ENCODE data around the gene ATP1B3. TPM values are rescaled to one million over a fixed set of nuclear protein-coding genes. Genes with fewer than 3 reads are reported as not detected.
"Not testable (repeated sequence)": the region's sequence is repeated elsewhere in the genome, so short reads cannot be mapped to it uniquely, and the experiment has no call there.

The ATP1B3 gene
- total RNA-seq, result 100 to 1,000 TPM; 219 to 266 (median 227) TPM

GRCh38 chr3:141876381-141876890, at the start of gene ATP1B3:
Gene ATP1B3, plus strand, starts transcription at chr3:141876643. Its CDS starts 159 bp downstream, at chr3:141876802.
- no peaks in the 10 kb centered on the region for H3K27me3 Mint-ChIP-seq (ENCODE audit: low read depth)
- H3K4me3 Mint-ChIP-seq, result peak within 1 kb of the TSS; percentile 94
- peaks cover 42% of the 10 kb centered on the region for H3K4me1 Mint-ChIP-seq (ENCODE audit: low read depth)
- peak; percentile 81 to 84 for ATAC-seq
- peaks cover 19% of the 10 kb centered on the region for H3K36me3 Mint-ChIP-seq (ENCODE audit: insufficient read depth)
- no peaks in the 10 kb centered on the region for H3K9me3 Mint-ChIP-seq
- peak; percentile 76 for DNase-seq

DNA sequence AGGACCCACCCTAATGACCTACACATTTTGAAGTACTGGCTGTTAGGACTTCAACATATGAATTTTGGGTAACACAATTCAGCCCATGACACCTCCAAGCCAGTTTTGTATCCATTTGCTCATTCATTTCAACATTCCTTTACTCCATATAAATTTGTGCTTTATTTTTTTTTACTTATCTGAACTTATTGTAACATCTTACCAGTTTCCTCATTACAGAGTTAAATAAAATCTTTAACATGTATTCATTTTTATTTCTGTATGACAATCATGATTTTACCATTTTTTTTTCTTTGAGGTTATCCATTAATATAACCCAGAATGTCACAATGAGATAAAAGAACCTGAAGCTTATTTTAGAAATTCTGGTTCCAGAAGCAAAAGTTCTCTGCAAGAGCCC, 48.0 kb upstream of the ATP1B3 start:
- Mint-ChIP-seq H3K4me3 (no peak overlapping the region), H3K9me3 (no peaks in the 10 kb centered on the region), H3K36me3 (ENCODE audit: insufficient read depth) (no peaks in the 10 kb centered on the region), H3K4me1 (ENCODE audit: low read depth) (no peaks in the 10 kb centered on the region), H3K27me3 (ENCODE audit: low read depth) (peaks cover 4% of the 10 kb centered on the region)
- DNase-seq, result no peak
- no peak for ATAC-seq

DNA sequence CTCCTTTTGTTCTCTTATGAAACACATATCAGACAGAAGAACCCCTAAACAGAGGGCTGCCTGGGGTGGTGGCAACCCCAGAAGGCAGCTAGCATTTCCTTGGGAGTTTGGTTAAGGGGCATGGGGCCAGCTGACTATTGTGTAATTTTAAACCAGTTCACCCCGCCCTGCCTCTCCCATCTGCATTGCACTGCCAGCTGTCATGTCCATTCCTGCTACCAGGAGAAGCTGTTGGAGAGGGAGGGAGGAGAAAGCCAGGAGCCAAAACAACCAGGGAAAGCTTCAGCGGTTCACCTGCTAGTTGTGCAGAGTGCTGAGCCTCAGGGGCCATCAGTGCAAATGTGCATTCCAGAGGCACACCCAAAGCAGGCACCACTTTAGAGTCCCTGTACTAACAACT, 47.6 kb upstream of the ATP1B3 start:
- Mint-ChIP-seq H3K4me3 (no peak overlapping the region), H3K36me3 (ENCODE audit: insufficient read depth) (no peaks in the 10 kb centered on the region), H3K4me1 (ENCODE audit: low read depth) (no peaks in the 10 kb centered on the region), H3K9me3 (no peaks in the 10 kb centered on the region), H3K27me3 (ENCODE audit: low read depth) (peaks cover 4% of the 10 kb centered on the region)
- ATAC-seq (no peak), DNase-seq (no peak)

- Mint-ChIP-seq H3K9me3 (no peaks in the 10 kb centered on the region), H3K4me3 (no peak overlapping the region), H3K36me3 (ENCODE audit: insufficient read depth) (no peaks in the 10 kb centered on the region), H3K27me3 (ENCODE audit: low read depth) (peaks cover 4% of the 10 kb centered on the region), H3K4me1 (ENCODE audit: low read depth) (no peaks in the 10 kb centered on the region)
- DNase-seq (no peak), ATAC-seq (no peak)
These were observed 45.9 kb upstream of the ATP1B3 start for GRCh38 chr3:141830508-141830907.

DNA sequence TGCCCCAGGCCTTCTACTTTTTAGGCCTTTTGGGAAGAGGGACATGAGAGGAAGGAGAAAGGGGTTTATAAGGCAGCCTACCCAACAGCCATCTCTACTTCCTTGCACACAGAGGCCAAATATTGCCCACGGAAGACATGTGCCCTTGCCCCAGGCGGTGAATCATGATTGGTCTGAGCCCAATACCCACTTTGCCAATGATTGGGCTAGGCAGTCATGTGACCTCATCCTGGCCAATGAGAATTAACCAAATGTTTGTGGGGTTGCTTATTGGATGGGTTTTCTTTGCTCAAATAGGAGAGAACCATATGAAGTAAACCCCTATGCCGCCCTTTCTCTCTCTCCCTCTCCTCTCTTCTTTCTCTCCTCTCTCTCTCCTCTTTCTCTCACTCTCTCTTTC, 42.2 kb upstream of the ATP1B3 start:
- peaks cover 4% of the 10 kb centered on the region for H3K27me3 Mint-ChIP-seq (ENCODE audit: low read depth)
- no peaks in the 10 kb centered on the region for H3K4me1 Mint-ChIP-seq (ENCODE audit: low read depth)
- H3K36me3 Mint-ChIP-seq (ENCODE audit: insufficient read depth), result no peaks in the 10 kb centered on the region
- H3K4me3 Mint-ChIP-seq, result no peak overlapping the region
- H3K9me3 Mint-ChIP-seq, result no peaks in the 10 kb centered on the region
- DNase-seq (no peak), ATAC-seq (no peak)

DNA sequence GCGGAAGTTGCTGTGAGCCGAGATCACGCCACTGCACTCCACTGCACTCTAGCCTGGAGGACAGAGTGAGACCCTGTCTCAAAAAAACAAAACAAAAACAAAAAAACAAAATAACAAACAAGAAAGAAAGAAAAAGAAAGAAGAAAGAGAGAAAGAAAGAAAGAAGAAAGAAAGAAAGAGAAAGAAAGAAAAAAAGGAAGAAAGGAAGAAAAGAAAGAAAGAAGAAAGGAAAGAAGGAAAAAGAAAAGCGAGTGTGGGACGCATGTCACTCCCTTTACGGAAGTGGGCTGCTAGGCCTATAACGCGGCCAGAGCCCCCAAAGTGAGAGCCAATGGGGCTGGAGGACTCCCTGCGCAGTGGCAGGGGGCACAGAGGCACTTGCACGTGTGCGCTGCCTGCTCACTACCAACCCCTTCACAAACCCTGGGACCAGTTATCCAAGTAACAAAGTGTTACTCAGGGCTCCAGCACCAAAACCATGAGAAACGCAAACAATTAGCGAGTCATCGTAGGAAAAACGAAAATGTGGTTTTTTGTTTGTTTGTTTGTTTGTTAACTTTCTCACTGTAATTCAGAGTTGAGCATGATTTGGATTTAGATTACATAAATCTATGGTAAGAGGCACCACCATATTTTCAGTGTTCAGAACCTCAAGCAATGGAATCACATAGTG, 40.8 kb upstream of the ATP1B3 start:
- no peak for ATAC-seq
- H3K4me3 Mint-ChIP-seq, result no peak overlapping the region
- H3K4me1 Mint-ChIP-seq (ENCODE audit: low read depth), result no peaks in the 10 kb centered on the region
- no peaks in the 10 kb centered on the region for H3K9me3 Mint-ChIP-seq
- no peak for DNase-seq
- no peaks in the 10 kb centered on the region for H3K36me3 Mint-ChIP-seq (ENCODE audit: insufficient read depth)
- peaks cover 4% of the 10 kb centered on the region for H3K27me3 Mint-ChIP-seq (ENCODE audit: low read depth)

GRCh38 chr3:141839389-141839788, 37.1 kb upstream of the ATP1B3 start:
- no peak for DNase-seq
- H3K9me3 Mint-ChIP-seq, result no peaks in the 10 kb centered on the region

DNA sequence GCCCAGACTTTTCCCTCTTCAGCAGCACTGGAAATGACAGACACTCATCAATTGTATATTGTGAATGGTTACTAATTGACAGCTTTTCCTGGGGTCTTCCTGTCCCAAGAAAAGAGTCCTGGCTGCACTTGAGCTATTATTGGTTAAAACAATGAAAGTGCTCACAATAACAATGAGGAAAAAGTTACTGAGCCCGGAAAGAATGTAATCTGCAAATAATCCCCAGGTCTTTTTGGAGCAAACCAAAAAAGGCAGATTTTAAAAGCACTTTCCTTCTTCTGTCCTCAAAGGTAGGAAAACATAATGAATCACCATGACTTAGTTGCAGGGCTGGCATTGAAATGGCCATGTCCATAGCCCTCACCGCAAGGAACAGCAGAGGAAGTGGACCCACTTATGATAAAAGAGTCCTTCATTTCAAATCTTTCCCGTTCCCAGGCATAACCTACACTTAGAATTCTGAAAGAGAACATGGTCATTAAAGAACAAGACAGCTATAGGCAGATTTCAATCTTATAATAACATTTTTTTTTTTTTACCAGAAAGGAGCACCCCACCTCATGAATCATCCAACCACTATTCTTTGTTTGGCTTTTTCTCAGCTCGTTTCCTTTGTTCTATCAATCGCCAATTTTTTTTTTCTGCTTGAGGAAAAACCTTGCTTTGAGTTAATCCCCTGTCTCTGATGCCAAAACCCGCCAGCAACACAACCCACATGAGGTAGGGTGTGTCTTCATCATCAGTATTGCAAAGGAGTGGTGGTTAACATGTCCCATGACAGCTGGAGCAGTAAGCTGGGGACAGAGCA, 35.5 kb upstream of the ATP1B3 start:
- Mint-ChIP-seq H3K27me3 (ENCODE audit: low read depth) (no peaks in the 10 kb centered on the region), H3K9me3 (no peaks in the 10 kb centered on the region), H3K4me1 (ENCODE audit: low read depth) (peaks cover 7% of the 10 kb centered on the region), H3K4me3 (no peak overlapping the region), H3K36me3 (ENCODE audit: insufficient read depth) (no peaks in the 10 kb centered on the region)
- DNase-seq (no peak), ATAC-seq (peak; percentile 69 to 76)

More at GRCh38 chr3:141839389-141839788, 37.1 kb upstream of the ATP1B3 start:
- Mint-ChIP-seq H3K4me1 (ENCODE audit: low read depth) (peaks cover 7% of the 10 kb centered on the region), H3K27me3 (ENCODE audit: low read depth) (no peaks in the 10 kb centered on the region), H3K4me3 (no peak overlapping the region), H3K36me3 (ENCODE audit: insufficient read depth) (no peaks in the 10 kb centered on the region)
- no peak for ATAC-seq

DNA sequence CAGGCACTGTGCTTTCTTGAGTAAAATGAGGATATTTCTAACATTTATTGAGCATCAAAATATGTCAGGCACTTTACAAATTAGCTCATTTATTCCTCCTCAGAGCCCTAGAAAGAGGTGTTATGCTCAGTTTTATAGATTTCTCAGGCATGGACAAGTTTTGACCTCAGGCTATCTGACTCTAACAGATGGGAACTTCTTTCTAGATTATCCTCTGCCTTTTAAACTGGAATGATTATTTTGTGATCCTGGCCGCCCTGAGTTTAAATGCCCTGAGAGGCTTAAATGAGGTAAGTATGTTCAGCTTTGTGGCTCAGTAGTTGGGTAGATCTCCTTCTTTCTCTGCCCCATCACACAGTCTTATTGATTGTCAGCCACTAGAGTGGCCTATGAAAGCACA, 32.3 kb upstream of the ATP1B3 start:
- ATAC-seq, result no peak
- no peak for DNase-seq
- H3K4me1 Mint-ChIP-seq (ENCODE audit: low read depth), result peaks cover 7% of the 10 kb centered on the region
- H3K9me3 Mint-ChIP-seq, result no peaks in the 10 kb centered on the region
- H3K27me3 Mint-ChIP-seq (ENCODE audit: low read depth), result peaks cover 1% of the 10 kb centered on the region
- H3K4me3 Mint-ChIP-seq, result no peak overlapping the region
- H3K36me3 Mint-ChIP-seq (ENCODE audit: insufficient read depth), result no peaks in the 10 kb centered on the region

DNA sequence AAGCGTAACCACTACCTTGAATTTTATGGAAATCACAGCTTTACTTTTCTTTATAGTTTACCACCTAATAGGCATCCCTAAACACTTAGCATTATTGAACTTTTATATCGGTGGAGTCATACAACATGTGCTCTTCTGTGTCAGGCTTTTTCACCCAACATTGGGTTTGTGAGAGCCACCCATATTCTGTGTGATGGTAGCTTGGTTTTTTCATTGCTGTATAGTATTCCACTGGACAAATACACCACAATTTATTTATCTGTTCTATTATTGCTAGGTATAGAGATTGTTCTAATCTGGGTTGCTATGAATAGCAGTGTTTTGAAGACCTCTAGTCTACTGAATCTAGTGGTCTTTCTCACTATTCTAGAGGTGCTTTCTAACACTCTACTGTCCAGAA, 31.6 kb upstream of the ATP1B3 start:
- H3K27me3 Mint-ChIP-seq (ENCODE audit: low read depth), result peaks cover 2% of the 10 kb centered on the region
- H3K36me3 Mint-ChIP-seq (ENCODE audit: insufficient read depth), result no peaks in the 10 kb centered on the region
- H3K4me3 Mint-ChIP-seq, result no peak overlapping the region

GRCh38 chr3:141845407-141846049, 30.9 kb upstream of the ATP1B3 start:
- Mint-ChIP-seq H3K4me3 (no peak overlapping the region), H3K4me1 (ENCODE audit: low read depth) (peaks cover 9% of the 10 kb centered on the region), H3K27me3 (ENCODE audit: low read depth) (peaks cover 2% of the 10 kb centered on the region), H3K36me3 (ENCODE audit: insufficient read depth) (no peaks in the 10 kb centered on the region), H3K9me3 (no peaks in the 10 kb centered on the region)
- ATAC-seq, result peak; percentile 32 to 35
- DNase-seq, result peak; percentile 23

More for the DNA sequence above, 31.6 kb upstream of the ATP1B3 start:
- DNase-seq (no peak), ATAC-seq (no peak)
- Mint-ChIP-seq H3K9me3 (no peaks in the 10 kb centered on the region), H3K4me1 (ENCODE audit: low read depth) (peaks cover 9% of the 10 kb centered on the region)

DNA sequence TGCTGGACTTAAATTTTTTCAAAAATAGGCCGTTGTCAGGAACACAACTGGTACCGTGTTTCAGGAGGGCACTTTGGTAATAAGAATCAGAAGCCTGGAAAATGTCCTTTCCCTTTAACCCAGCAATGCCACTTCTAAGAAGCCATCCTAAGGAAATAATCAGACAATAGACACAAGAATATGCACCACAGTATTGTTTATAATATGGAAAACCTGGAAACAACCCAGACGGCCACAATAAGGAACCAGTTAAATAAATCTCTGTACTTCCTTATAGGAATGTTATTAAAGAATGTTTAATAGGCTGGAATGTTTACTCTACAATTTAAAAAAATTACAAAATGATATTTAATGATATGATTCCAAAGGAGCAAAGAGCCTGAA, 30.4 kb upstream of the ATP1B3 start:
- no peaks in the 10 kb centered on the region for H3K9me3 Mint-ChIP-seq
- H3K36me3 Mint-ChIP-seq (ENCODE audit: insufficient read depth), result no peaks in the 10 kb centered on the region
- ATAC-seq (no peak), DNase-seq (no peak)
- peaks cover 6% of the 10 kb centered on the region for H3K4me1 Mint-ChIP-seq (ENCODE audit: low read depth)
- H3K27me3 Mint-ChIP-seq (ENCODE audit: low read depth), result peaks cover 2% of the 10 kb centered on the region
- no peak overlapping the region for H3K4me3 Mint-ChIP-seq

- H3K9me3 Mint-ChIP-seq; H3K36me3 Mint-ChIP-seq (ENCODE audit: insufficient read depth); H3K4me3 Mint-ChIP-seq; DNase-seq; H3K27me3 Mint-ChIP-seq (ENCODE audit: low read depth); ATAC-seq; H3K4me1 Mint-ChIP-seq (ENCODE audit: low read depth): not testable (repeated sequence)
These were observed 28.2 kb upstream of the ATP1B3 start for GRCh38 chr3:141848159-141848748.
